Cardiac muscle cell (in vitro differentiated cells and primary cell): Measurements from ENCODE around the gene NR5A1. TPM values are rescaled to one million over a fixed set of nuclear protein-coding genes. Genes with fewer than 3 reads are reported as not detected.

Source experiments
- DNase-seq, 2 donors: peaks; one replicate each; pipeline versions ENCODE4 v3.0.0 to v3.0.0-alpha.2; 2010 to 2017; ENCODE audit warnings: low read depth in 1 of 2, low spot score in 1 of 2
- H3K27ac ChIP-seq: fragments of 200-600 bp; sonication (generic); 2 replicates; pipeline ENCODE4 v1.5.1; 2016
- H3K27me3 ChIP-seq: fragments of 200-600 bp; sonication (generic); 2 replicates; pipeline ENCODE4 v1.6.0; 2016; ENCODE audit warnings: control low read depth
- H3K36me3 ChIP-seq: fragments of 200-600 bp; sonication (generic); 2 replicates; pipeline ENCODE4 v1.5.1; 2016; ENCODE audit warnings: control low read depth
- H3K4me1 ChIP-seq: fragments of 200-600 bp; sonication (generic); 2 replicates; pipeline ENCODE4 v1.8.1; 2017; ENCODE audit warnings: low read depth, mild to moderate bottlenecking, mixed run types
- H3K4me3 ChIP-seq: fragments of 200-600 bp; sonication (generic); 2 replicates; pipeline ENCODE4 v1.5.1; 2016; ENCODE audit warnings: mild to moderate bottlenecking
- H3K9me3 ChIP-seq: fragments of 200-600 bp; sonication (generic); 2 replicates; pipeline ENCODE4 v1.5.1; 2017; ENCODE audit warnings: low read depth, mild to moderate bottlenecking, control low read depth
- polyA plus RNA-seq: library from polyadenylated mRNA; unstranded; fragments of >200 nt; fragmentation: Nextera tagmentation; extraction: Ambion mirVana; gene quantifications from 2 replicates; pipeline ENCODE4 v1.2.1, GENCODE V29; 2016
- total RNA-seq: library from RNA; depleted of rRNA; stranded (reverse); fragments of >200 nt; gene quantifications from 2 replicates; pipeline ENCODE4 v1.2.3, GENCODE V29; 2016
- TF ChIP-seq, protein P1 (sequence below): IDR thresholded peaks from 2 replicates; pipeline ENCODE4 v1.5.1; 2012; ENCODE audit warnings: low read depth, mild to moderate bottlenecking, low read length

NR5A1 gene
- total and polyA plus RNA-seq, 2 experiments from 2014 or later: 0.12 TPM; not detected in 1

DNA sequence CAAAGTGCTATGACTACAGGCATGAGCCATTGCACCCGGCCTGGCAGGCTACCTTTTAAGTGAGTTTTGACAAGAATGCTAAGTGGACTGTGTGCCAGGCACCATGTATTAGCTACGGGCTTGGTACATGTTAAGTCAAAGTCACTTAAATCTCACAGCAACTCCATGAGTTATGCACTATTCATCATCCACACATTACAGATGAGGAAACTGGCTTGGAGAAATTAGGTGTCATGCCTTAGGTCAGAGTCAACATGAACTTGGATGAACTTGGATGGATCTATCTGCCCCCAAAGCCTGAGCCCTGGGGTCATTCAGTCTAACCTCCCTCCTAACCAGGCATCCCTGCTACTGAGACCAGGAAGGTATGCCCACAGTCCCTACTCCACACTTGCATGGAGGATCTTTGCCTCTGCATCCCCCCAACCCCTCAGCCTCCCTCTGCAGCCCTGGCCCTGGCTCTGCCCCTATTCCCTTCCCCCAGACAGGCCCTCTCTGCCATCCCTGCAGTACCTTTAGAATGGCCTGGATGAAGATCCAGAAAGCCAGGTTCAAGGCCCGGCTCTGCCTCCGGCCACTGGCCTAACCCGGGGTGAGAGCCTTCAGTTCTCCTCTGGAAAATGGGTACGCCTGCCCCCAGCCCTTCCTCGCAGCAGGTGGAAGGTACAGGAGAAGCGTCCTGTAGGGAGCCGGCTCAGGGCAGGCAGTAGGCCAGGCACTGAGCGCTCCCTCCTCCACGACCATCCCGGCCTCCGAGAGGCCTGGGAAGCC lies 57.6 kb downstream of the NR5A1 start:
- H3K9me3 ChIP-seq: no peaks in the 10 kb centered on the region
- no peak overlapping the region for H3K27ac ChIP-seq
- peaks cover 33% of the 10 kb centered on the region for H3K27me3 ChIP-seq
- no peak overlapping the region for H3K4me3 ChIP-seq
- no peaks in the 10 kb centered on the region for H3K36me3 ChIP-seq
- no peaks in the 10 kb centered on the region for H3K4me1 ChIP-seq
- DNase-seq: no peak
- TF ChIP-seq, protein P1, sequence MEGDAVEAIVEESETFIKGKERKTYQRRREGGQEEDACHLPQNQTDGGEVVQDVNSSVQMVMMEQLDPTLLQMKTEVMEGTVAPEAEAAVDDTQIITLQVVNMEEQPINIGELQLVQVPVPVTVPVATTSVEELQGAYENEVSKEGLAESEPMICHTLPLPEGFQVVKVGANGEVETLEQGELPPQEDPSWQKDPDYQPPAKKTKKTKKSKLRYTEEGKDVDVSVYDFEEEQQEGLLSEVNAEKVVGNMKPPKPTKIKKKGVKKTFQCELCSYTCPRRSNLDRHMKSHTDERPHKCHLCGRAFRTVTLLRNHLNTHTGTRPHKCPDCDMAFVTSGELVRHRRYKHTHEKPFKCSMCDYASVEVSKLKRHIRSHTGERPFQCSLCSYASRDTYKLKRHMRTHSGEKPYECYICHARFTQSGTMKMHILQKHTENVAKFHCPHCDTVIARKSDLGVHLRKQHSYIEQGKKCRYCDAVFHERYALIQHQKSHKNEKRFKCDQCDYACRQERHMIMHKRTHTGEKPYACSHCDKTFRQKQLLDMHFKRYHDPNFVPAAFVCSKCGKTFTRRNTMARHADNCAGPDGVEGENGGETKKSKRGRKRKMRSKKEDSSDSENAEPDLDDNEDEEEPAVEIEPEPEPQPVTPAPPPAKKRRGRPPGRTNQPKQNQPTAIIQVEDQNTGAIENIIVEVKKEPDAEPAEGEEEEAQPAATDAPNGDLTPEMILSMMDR: no peak

DNA sequence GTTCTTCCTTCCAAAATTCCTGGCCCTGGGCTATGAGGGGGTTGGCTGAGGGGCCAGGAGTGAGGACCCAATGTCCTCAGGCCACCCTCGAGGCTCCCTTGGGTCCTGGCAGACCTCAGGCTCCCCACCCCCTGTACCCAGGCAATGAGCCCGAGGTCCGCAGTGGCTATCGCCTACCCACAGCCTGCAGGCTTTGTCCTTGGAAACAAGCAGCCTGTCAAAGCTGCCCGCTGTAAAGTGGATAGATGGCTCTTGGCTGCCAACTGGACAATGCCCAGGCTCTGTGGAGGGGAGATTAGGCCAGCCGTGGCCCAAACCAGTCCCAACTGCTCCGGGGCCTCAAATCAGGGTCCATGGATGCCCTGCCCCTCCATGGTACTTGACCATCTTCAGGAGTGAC lies 59.2 kb downstream of the NR5A1 start:
- Histone ChIP-seq H3K27ac (no peak overlapping the region), H3K4me3 (no peak overlapping the region), H3K9me3 (no peaks in the 10 kb centered on the region), H3K36me3 (no peaks in the 10 kb centered on the region), H3K4me1 (no peaks in the 10 kb centered on the region), H3K27me3 (peaks cover 24% of the 10 kb centered on the region)
- TF ChIP-seq, protein P1: no peak
- DNase-seq: no peak

DNA sequence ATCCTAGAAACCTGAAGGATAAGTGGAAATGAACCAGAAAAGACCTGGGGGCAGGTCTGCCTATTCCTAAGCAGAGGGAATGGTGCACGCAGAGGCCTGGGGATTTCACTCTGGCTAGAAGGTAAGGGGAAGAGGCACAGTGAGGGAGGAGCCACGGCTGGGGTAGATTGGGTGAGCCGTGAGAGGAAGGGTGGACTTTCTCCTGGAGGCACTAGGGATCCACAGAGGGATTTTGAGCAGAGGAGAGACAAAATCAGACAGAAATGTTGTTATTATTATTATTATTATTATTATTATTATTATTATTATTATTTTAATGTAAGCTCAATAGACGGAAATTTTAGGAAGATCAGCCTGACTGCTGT lies 59.9 kb downstream of the NR5A1 start:
- peaks cover 16% of the 10 kb centered on the region for H3K27me3 ChIP-seq
- no peak overlapping the region for H3K4me3 ChIP-seq
- H3K27ac ChIP-seq: no peak overlapping the region
- no peaks in the 10 kb centered on the region for H3K4me1 ChIP-seq
- DNase-seq: no peak
- TF ChIP-seq, protein P1: no peak
- H3K36me3 ChIP-seq: no peaks in the 10 kb centered on the region
- no peaks in the 10 kb centered on the region for H3K9me3 ChIP-seq

DNA sequence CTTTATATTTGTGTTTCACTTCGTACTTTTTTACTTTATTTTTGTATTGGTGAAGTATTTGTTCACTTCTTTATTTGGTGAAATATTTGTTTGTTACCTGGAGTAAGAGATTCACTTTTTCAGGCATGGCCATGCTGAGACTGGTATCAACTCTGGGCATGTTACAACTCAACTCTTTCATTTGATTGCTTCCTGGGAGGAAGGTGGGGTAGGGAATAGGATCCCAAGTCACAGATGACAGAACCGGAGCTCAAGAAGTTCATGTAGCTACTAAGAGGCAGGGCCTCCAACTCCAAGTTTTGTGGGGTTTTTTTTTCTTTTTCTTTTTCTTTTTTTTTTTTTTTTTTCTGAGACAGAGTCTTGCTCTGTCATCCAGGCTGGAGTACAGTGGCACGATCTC lies 63.0 kb downstream of the NR5A1 start:
- H3K9me3 ChIP-seq: no peaks in the 10 kb centered on the region
- DNase-seq: no peak
- no peaks in the 10 kb centered on the region for H3K4me1 ChIP-seq
- H3K4me3 ChIP-seq: no peak overlapping the region
- H3K27me3 ChIP-seq: no peaks in the 10 kb centered on the region
- TF ChIP-seq, protein P1: no peak
- no peaks in the 10 kb centered on the region for H3K36me3 ChIP-seq
- H3K27ac ChIP-seq: no peak overlapping the region

DNA sequence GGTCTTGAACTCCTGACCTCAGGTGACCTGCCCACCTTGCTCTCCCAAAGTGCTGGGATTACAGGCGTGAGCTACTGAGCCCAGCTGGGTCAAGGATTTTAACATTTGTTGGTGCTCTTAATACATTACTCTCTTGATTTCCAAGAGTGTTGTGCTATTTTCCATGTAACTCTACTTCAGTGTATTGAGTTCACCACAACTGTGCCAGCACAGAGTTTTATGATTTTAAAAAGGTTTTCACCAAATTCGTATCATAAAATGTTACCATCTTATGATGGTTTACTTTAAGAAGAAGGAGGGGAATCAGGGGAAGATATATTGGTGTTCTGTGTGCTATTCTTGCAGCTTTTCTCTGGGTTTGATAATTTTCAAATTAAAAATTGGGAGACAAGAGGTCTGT lies 63.6 kb downstream of the NR5A1 start:
- Histone ChIP-seq H3K4me1 (no peaks in the 10 kb centered on the region), H3K36me3 (no peaks in the 10 kb centered on the region)
- TF ChIP-seq, protein P1: no peak

More for the DNA sequence above, 63.6 kb downstream of the NR5A1 start:
- H3K27me3 ChIP-seq: no peaks in the 10 kb centered on the region
- no peak for DNase-seq
- no peak overlapping the region for H3K27ac ChIP-seq
- no peak overlapping the region for H3K4me3 ChIP-seq
- no peaks in the 10 kb centered on the region for H3K9me3 ChIP-seq
